ENCODE data around the gene NAIF1. TPM values are rescaled to one million over a fixed set of nuclear protein-coding genes. Genes with fewer than 3 reads are reported as not detected.

The NAIF1 gene
- total and polyA plus RNA-seq, 2 experiments from 2014 or later = 4.9 to 5.5 TPM

DNA sequence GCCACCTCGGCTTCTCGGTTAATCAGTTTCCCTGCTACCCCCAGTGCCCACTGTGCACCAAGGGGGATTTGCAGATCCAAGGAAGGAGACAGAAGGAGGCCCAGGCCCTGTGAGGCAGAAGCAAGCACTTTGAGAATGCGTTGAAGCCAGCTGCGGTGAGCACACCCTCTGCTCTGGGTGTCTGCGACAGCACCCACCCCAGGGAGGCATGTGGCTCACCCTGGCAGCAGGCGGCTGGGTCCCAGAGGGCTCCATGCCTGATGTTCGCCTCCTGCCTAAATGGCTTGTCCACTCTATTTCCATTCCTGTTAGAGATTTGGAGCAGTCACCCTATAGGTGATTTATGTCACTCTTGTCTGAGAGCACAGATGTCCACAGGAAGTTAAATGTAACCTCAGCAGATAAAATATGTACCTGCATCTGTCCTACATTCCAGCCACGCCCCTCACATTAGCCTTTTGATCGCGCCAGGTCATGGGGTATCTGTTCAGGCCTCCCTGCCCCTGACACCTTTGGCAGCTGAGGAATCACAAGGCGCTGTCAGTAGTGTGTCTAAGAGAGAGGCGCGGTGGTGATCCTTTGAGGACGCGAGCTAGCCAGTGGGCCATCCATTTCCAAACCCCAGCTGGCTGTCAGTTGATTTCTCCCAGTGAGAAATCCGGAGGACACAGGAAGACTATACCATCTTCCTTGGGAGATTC lies 32.3 kb upstream of the NAIF1 start:
- H3K27ac ChIP-seq (ENCODE audit: low read depth) = peak overlapping the region; percentile 95
- peak overlapping the region; percentile 52 for H3K4me3 ChIP-seq
- H3K36me3 ChIP-seq (ENCODE audit: insufficient read depth) = peaks cover 5% of the 10 kb centered on the region
- Mint-ChIP-seq H3K27ac (peak overlapping the region; percentile 100), H3K36me3 (ENCODE audit: low read depth) (peaks cover 39% of the 10 kb centered on the region), H3K4me3 (peak overlapping the region; percentile 96), H3K9me3 (no peaks in the 10 kb centered on the region), H3K4me1 (peaks cover 62% of the 10 kb centered on the region), H3K27me3 (ENCODE audit: insufficient read depth, low read depth, poor library complexity) (peaks cover 25% of the 10 kb centered on the region)
- TF ChIP-seq NANOG (IDR thresholded peaks at IDR 0.05; ENCODE audit: borderline replicate concordance) (no peak), EZH2phosphoT487 (IDR thresholded peaks at IDR 0.05; ENCODE audit: unreplicated experiment) (no peak), REST (IDR thresholded peaks at IDR 0.05; ENCODE audit: unreplicated experiment) (no peak), ZNF331 (CRISPR knock-in tag; IDR thresholded peaks at IDR 0.05; ENCODE audit: low read depth) (no peak), EZH2 (IDR thresholded peaks at IDR 0.05; ENCODE audit: low read depth, unreplicated experiment) (no peak), ZNF114 (CRISPR knock-in tag; IDR thresholded peaks at IDR 0.05) (no peak), POLR2AphosphoS5 (IDR thresholded peaks at IDR 0.05; ENCODE audit: low read depth) (no peak), JUNB (IDR thresholded peaks at IDR 0.05; ENCODE audit: unreplicated experiment) (no peak), CREB1 (CRISPR knock-in tag; IDR thresholded peaks at IDR 0.05; ENCODE audit: low read depth) (no peak), STAT1 (IDR thresholded peaks at IDR 0.05; ENCODE audit: unreplicated experiment) (no peak)
- TF ChIP-seq, protein P1, sequence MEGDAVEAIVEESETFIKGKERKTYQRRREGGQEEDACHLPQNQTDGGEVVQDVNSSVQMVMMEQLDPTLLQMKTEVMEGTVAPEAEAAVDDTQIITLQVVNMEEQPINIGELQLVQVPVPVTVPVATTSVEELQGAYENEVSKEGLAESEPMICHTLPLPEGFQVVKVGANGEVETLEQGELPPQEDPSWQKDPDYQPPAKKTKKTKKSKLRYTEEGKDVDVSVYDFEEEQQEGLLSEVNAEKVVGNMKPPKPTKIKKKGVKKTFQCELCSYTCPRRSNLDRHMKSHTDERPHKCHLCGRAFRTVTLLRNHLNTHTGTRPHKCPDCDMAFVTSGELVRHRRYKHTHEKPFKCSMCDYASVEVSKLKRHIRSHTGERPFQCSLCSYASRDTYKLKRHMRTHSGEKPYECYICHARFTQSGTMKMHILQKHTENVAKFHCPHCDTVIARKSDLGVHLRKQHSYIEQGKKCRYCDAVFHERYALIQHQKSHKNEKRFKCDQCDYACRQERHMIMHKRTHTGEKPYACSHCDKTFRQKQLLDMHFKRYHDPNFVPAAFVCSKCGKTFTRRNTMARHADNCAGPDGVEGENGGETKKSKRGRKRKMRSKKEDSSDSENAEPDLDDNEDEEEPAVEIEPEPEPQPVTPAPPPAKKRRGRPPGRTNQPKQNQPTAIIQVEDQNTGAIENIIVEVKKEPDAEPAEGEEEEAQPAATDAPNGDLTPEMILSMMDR (conservative IDR thresholded peaks at IDR 0.05; ENCODE audit: low read depth in 2 of 2) = no peak
- TF ChIP-seq, protein P2, sequence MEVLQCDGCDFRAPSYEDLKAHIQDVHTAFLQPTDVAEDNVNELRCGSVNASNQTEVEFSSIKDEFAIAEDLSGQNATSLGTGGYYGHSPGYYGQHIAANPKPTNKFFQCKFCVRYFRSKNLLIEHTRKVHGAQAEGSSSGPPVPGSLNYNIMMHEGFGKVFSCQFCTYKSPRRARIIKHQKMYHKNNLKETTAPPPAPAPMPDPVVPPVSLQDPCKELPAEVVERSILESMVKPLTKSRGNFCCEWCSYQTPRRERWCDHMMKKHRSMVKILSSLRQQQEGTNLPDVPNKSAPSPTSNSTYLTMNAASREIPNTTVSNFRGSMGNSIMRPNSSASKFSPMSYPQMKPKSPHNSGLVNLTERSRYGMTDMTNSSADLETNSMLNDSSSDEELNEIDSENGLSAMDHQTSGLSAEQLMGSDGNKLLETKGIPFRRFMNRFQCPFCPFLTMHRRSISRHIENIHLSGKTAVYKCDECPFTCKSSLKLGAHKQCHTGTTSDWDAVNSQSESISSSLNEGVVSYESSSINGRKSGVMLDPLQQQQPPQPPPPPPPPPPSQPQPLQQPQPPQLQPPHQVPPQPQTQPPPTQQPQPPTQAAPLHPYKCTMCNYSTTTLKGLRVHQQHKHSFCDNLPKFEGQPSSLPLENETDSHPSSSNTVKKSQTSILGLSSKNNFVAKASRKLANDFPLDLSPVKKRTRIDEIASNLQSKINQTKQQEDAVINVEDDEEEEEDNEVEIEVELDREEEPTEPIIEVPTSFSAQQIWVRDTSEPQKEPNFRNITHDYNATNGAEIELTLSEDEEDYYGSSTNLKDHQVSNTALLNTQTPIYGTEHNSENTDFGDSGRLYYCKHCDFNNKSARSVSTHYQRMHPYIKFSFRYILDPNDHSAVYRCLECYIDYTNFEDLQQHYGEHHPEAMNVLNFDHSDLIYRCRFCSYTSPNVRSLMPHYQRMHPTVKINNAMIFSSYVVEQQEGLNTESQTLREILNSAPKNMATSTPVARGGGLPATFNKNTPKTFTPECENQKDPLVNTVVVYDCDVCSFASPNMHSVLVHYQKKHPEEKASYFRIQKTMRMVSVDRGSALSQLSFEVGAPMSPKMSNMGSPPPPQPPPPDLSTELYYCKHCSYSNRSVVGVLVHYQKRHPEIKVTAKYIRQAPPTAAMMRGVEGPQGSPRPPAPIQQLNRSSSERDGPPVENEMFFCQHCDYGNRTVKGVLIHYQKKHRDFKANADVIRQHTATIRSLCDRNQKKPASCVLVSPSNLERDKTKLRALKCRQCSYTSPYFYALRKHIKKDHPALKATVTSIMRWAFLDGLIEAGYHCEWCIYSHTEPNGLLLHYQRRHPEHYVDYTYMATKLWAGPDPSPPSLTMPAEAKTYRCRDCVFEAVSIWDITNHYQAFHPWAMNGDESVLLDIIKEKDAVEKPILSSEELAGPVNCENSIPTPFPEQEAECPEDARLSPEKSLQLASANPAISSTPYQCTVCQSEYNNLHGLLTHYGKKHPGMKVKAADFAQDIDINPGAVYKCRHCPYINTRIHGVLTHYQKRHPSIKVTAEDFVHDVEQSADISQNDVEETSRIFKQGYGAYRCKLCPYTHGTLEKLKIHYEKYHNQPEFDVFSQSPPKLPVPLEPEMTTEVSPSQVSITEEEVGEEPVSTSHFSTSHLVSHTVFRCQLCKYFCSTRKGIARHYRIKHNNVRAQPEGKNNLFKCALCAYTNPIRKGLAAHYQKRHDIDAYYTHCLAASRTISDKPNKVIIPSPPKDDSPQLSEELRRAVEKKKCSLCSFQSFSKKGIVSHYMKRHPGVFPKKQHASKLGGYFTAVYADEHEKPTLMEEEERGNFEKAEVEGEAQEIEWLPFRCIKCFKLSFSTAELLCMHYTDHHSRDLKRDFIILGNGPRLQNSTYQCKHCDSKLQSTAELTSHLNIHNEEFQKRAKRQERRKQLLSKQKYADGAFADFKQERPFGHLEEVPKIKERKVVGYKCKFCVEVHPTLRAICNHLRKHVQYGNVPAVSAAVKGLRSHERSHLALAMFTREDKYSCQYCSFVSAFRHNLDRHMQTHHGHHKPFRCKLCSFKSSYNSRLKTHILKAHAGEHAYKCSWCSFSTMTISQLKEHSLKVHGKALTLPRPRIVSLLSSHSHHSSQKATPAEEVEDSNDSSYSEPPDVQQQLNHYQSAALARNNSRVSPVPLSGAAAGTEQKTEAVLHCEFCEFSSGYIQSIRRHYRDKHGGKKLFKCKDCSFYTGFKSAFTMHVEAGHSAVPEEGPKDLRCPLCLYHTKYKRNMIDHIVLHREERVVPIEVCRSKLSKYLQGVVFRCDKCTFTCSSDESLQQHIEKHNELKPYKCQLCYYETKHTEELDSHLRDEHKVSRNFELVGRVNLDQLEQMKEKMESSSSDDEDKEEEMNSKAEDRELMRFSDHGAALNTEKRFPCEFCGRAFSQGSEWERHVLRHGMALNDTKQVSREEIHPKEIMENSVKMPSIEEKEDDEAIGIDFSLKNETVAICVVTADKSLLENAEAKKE (CRISPR knock-in tag; IDR thresholded peaks at IDR 0.05) = no peak
- TF ChIP-seq, protein P3, sequence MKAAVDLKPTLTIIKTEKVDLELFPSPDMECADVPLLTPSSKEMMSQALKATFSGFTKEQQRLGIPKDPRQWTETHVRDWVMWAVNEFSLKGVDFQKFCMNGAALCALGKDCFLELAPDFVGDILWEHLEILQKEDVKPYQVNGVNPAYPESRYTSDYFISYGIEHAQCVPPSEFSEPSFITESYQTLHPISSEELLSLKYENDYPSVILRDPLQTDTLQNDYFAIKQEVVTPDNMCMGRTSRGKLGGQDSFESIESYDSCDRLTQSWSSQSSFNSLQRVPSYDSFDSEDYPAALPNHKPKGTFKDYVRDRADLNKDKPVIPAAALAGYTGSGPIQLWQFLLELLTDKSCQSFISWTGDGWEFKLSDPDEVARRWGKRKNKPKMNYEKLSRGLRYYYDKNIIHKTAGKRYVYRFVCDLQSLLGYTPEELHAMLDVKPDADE (IDR thresholded peaks at IDR 0.05) = no peak
- H3K79me2 ChIP-seq (replicated peaks; ENCODE audit: insufficient read depth) = peaks cover 50% of the 10 kb centered on the region
- no peaks in the 10 kb centered on the region for H3K27me3 ChIP-seq (ENCODE audit: insufficient read depth)
- DNase-seq (ENCODE audit: low spot score) = no peak
- peaks cover 12% of the 10 kb centered on the region; the same call in 1 of the 2 replicates for H3F3A ChIP-seq (replicated peaks; ENCODE audit: low read depth)
- H3K4me2 ChIP-seq = peak overlapping the region; percentile 75
- no peak overlapping the region for H2AFZ ChIP-seq
- ATAC-seq = no peak
- H4K20me1 ChIP-seq (replicated peaks; ENCODE audit: insufficient read depth) = peaks cover 28% of the 10 kb centered on the region
- H3K9me2 ChIP-seq (ENCODE audit: insufficient read depth) = no peaks in the 10 kb centered on the region
- peaks cover 35% of the 10 kb centered on the region for H3K4me1 ChIP-seq (ENCODE audit: insufficient read depth)

All from GM23338 (cell line).